Measurements from ENCODE around the gene PTPN1.
A peak's percentile ranks its signal among the peaks of the same experiment; 100 is the strongest.

The PTPN1 gene

GRCh38 chr20:50477239-50477872 lies 32.8 kb upstream of the PTPN1 start:
- no peak overlapping the region for H3K4me3 ChIP-seq (ENCODE audit: low read length)
- no peak for DNase-seq (ENCODE audit: low read depth, low spot score)

- no peak overlapping the region for H3K4me3 ChIP-seq (ENCODE audit: low read length)
- peak; percentile 66 for DNase-seq (ENCODE audit: low read depth, low spot score)
Measured at GRCh38 chr20:50478162-50478990, 31.8 kb upstream of the PTPN1 start.

DNA sequence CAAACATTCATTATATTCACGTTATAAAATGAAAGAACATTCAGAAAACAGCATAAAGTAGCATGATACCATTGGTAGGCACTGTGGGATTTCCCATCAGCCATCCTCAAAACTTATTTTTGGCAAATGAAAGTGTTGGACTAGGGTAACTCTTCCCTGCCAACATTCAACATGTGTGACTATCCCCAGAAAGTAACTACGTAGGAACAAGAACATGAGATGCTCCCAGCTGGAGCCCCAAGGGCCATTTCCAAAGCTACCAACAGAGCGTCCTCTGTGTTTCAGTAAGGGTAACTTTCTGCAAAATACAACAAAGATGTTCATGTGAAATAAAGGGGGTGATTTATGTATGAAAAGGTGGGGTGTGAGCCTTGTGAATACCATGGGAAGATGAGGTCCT lies 28.4 kb upstream of the PTPN1 start:
- no peak overlapping the region for H3K4me3 ChIP-seq (ENCODE audit: low read length)
- no peak for DNase-seq (ENCODE audit: low read depth, low spot score)

DNA sequence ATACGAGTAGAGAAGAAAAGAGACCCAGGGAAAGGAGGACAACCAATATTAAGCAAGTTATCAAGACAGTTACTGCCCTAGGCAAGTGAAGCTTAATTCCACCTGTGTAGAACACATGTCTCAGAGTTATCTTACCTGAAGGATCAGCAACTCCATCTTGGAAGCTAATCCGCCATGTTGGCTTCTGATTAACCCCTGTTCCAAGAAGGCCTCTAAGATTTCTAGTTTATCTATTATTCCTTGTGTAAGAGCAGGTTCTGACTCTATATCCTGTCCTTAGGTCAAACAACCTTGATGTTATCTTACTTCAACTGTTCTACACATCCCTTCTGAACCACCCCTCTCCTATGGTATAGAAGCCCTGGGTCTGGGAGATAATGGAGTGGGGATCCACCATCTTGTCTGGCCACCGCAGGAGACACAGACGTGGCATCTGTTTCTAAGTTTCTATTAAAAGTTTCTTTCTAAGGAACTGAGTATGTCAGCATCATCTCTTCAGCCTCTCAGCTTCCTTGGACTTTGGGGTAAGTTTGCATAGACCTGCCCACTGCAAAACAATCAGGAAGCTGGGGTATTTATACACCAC lies 27.7 kb upstream of the PTPN1 start:
- no peak for DNase-seq (ENCODE audit: low read depth, low spot score)

GRCh38 chr20:50484271-50484976 lies 25.8 kb upstream of the PTPN1 start:
- H3K4me3 ChIP-seq (ENCODE audit: low read length): peak overlapping the region; percentile 54
- no peak for DNase-seq (ENCODE audit: low read depth, low spot score)

More for the DNA sequence above, 27.7 kb upstream of the PTPN1 start:
- no peak overlapping the region for H3K4me3 ChIP-seq (ENCODE audit: low read length)

- no peak overlapping the region for H3K4me3 ChIP-seq (ENCODE audit: low read length)
- DNase-seq (ENCODE audit: low read depth, low spot score): no peak
Measured at GRCh38 chr20:50487397-50487796, 22.8 kb upstream of the PTPN1 start.

DNA sequence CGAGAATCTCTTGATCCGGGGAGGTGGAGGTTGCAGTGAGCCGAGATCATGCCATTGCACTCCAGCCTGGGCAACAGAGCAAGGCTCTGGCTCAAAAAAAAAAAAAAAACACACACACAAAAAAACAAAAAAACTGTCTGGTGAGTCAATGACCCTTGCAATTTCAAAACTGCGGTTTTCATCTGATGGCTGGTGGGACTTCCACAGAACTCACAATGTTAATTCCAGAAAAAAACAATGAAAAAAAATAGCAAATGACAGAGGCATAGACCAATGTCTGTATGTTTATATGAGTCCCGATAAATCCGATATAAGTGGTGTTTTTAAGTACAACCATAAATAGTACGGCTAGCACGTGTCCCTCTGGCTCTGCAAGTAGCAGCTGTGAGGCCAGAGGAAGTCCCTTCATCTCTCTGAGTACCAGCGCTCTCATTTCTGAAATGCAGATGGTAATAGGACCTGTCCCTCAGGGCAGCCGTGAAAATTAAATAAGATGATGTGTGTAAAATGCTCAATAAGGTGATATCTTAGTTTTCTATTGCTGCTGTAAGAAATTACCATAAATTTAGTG lies 21.9 kb upstream of the PTPN1 start:
- H3K4me3 ChIP-seq (ENCODE audit: low read length): no peak overlapping the region
- DNase-seq (ENCODE audit: low read depth, low spot score): no peak

DNA sequence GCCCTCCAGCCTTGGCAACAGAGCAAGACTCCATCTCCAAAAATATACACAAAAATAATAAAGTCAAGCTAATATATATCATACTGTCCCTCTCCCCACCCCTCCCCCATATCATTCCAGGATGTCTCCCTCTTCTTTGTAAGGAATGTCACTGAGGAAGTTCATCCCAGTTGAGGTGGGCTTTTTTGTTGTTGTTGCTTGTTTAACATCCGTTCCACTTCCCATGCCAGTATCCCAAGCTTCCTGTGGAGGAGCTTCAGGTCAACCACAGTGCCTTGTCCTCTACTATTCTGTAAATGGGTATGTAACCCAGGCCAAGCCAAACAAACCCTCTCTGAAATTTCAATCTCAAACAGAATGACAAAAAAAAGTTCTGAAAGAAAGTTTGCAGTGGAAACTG lies 19.0 kb upstream of the PTPN1 start:
- H3K4me3 ChIP-seq (ENCODE audit: low read length): no peak overlapping the region
- DNase-seq (ENCODE audit: low read depth, low spot score): no peak

GRCh38 chr20:50491926-50492634 lies 18.1 kb upstream of the PTPN1 start:
- DNase-seq (ENCODE audit: low read depth, low spot score): no peak

GRCh38 chr20:50493881-50494253 lies 16.3 kb upstream of the PTPN1 start:
- no peak overlapping the region for H3K4me3 ChIP-seq (ENCODE audit: low read length)
- no peak for DNase-seq (ENCODE audit: low read depth, low spot score)

More at GRCh38 chr20:50491926-50492634, 18.1 kb upstream of the PTPN1 start:
- H3K4me3 ChIP-seq (ENCODE audit: low read length): no peak overlapping the region

DNA sequence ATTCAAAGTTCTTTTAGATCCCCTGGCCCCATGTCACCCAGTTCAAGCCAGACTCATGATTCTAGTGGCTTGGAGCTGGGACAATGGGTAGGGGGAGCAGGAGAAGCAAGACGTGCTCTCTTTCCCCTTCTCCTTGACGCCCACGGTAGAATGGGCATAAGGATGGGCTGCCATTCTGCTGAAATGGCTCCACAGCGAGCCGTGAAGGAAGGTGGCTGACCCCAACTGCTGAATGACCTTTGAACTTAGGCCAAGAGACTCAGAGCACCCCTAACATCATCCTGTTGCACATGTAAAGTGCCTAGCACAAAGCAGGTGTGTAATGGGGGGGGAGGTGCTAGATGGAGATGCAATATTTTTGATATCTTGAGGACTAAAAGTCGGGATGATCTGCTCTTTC lies 15.8 kb upstream of the PTPN1 start:
- DNase-seq (ENCODE audit: low read depth, low spot score): no peak
- no peak overlapping the region for H3K4me3 ChIP-seq (ENCODE audit: low read length)

DNA sequence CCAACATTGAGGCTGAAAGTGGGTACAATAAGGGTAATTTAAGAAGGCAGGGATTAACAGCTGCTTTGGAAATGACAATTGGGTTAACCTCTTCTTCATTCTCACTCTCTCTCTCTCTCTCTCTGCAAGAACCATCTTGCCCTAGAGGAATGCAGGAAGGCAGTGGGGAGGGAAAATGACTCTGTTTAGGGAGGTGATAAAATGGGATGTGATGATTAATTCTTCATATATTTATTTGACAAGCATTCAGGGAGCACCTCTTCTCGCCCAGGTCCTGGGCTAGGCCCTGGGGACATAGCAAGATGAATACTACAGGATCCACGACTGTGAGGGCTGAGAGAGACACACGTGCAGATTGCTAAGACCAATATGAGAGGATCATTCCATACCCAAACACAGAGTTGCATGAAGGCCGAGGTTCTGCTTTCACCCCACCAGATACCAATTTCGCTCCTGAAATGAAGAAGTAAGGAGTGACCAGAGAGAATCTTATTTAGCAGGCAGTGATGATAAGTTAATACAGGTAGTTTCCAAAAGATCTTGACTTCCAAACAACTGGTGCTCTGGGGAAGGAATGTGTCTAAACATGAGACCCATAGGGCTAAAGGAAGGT lies 13.3 kb upstream of the PTPN1 start:
- no peak overlapping the region for H3K4me3 ChIP-seq (ENCODE audit: low read length)
- DNase-seq (ENCODE audit: low read depth, low spot score): no peak

DNA sequence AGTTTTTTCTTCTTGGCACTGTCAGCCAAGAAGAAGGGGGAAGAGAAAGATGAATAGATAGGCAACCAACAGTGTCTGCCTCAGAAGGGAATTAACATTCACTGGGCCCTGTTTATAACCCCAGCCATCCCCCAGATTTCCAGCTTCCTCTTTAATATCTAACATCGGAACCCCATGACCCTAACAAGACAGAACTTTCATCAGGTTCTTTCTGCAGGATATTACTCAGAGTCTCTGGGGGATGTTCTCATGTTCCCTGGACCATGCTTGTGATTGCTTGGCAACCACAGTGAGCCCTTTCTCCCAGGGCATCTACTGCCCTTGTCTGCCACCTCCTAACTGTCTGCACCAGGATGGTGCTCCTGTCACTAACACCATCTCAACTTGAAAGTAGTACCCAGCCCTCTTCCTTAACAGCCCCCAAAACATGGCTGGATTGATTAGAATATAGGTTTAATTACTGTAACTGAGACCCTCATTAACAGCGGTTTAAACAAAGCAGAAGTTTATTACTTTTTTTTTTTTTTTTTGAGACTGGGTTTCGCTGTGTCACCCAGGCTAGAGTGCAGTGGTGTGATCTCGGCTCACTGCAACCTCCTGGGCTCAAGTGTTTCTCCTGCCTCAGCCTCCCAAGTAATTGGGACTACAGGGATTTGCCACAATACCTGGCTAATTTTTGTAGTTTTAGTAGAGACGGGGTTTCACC lies 12.0 kb upstream of the PTPN1 start:
- H3K4me3 ChIP-seq (ENCODE audit: low read length): no peak overlapping the region

DNA sequence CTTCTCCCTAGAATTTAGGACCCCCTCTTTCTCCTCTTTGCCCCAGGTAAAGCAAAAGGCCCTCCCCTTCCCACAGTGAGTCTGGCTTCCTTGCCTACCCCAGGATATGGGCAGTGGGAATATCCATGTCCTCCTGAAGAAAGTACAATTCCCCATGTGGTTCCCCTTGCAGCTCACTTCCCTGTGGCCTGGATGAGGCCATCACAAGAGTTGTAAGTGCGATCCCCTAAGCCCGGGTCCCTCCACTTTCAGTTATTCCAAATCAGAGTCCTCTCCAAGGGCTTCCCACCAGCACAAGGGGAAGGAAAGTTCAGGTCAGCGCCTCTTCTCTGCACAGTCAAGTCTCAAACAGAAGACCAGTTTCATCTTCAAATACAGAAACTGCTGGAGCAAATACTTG lies 10.2 kb upstream of the PTPN1 start:
- no peak overlapping the region for H3K4me3 ChIP-seq (ENCODE audit: low read length)
- no peak for DNase-seq (ENCODE audit: low read depth, low spot score)

More for the DNA sequence above, 12.0 kb upstream of the PTPN1 start:
- no peak for DNase-seq (ENCODE audit: low read depth, low spot score)

- no peak for DNase-seq (ENCODE audit: low read depth, low spot score)
Measured at GRCh38 chr20:50501972-50502745, 8.0 kb upstream of the PTPN1 start.

DNA sequence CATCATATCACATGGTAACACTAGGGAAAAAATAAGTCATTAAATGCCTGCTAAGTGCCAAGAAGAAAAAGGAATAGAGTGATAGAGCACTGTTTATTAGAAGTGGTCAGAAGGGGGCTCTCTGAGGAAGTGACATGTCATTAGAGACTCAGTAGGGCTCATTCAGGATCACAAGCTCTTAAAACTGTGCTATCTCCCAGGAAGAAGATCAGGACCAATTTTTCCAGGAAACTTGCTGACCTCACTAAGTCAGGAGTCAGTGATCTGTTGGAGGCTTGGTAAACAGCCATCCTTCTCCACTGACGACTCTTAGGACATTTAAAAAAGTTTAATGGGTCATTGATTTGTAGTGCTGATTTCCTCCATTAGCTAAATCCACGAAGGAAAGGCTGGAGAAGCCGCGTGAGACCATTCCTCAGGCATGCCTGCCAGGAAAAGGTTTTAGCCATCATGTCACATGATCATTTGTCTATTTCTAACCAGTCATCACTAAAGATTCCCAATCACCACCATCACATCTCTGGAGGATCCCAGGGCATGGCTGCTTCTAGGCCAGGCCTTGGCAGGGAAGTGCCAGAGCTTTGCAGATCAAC lies 5.9 kb upstream of the PTPN1 start:
- DNase-seq (ENCODE audit: low read depth, low spot score): no peak
- no peak overlapping the region for H3K4me3 ChIP-seq (ENCODE audit: low read length)

More at GRCh38 chr20:50501972-50502745, 8.0 kb upstream of the PTPN1 start:
- H3K4me3 ChIP-seq (ENCODE audit: low read length): no peak overlapping the region

GRCh38 chr20:50506270-50506579 lies 4.0 kb upstream of the PTPN1 start:
- DNase-seq (ENCODE audit: low read depth, low spot score): no peak
- no peak overlapping the region for H3K4me3 ChIP-seq (ENCODE audit: low read length)
